A549 (cell line): ENCODE data around the gene COQ8B.

Experiments used
- CBX2 ChIP-seq: fragments of 200-600 bp; sonication (generic); IDR thresholded peaks from 2 replicates; pipeline ENCODE4 v1.6.1; 2016; ENCODE audit warnings: low read depth, mild to moderate bottlenecking, borderline replicate concordance
- CTCF ChIP-seq: fragments of >200 bp; sonication (Bioruptor Twin); formaldehyde crosslinking; IDR thresholded peaks from 3 replicates; pipeline ENCODE4 v1.5.1; 2016
- HDAC2 ChIP-seq: fragments of 200-600 bp; sonication (generic); IDR thresholded peaks from 2 replicates; pipeline ENCODE4 v1.6.1; 2016
- NFE2L2 ChIP-seq: fragments of 150-350 bp; conservative IDR thresholded peaks from 2 replicates; pipeline ENCODE4 v1.6.1; 2014; ENCODE audit warnings: low read length
- NR3C1 ChIP-seq: fragments of >200 bp; sonication (Bioruptor Twin); formaldehyde crosslinking; IDR thresholded peaks from 3 replicates; pipeline ENCODE4 v1.6.1; 2017
- POLR2A ChIP-seq: IDR thresholded peaks from 2 replicates; pipeline ENCODE4 v1.6.1; 2012; ENCODE audit warnings: mild to moderate bottlenecking, low read length
- ZC3H11A ChIP-seq: fragments of 450-650 bp; IDR thresholded peaks from 2 replicates; pipeline ENCODE4 v1.6.1; 2014; ENCODE audit warnings: antibody characterized with exemption, mild to moderate bottlenecking
- TF ChIP-seq, protein P1 (sequence below): fragments of 200-600 bp; sonication (generic); IDR thresholded peaks from 2 replicates; pipeline ENCODE4 v1.6.1; 2016; ENCODE audit warnings: antibody characterized with exemption, mild to moderate bottlenecking, moderate library complexity

GRCh38 chr19:40739030-40739839, 22.5 kb upstream of the COQ8B start:
- no peak for TF ChIP-seq CBX2
- no peak for TF ChIP-seq CTCF
- TF ChIP-seq POLR2A, result no peak
- TF ChIP-seq, protein P1, sequence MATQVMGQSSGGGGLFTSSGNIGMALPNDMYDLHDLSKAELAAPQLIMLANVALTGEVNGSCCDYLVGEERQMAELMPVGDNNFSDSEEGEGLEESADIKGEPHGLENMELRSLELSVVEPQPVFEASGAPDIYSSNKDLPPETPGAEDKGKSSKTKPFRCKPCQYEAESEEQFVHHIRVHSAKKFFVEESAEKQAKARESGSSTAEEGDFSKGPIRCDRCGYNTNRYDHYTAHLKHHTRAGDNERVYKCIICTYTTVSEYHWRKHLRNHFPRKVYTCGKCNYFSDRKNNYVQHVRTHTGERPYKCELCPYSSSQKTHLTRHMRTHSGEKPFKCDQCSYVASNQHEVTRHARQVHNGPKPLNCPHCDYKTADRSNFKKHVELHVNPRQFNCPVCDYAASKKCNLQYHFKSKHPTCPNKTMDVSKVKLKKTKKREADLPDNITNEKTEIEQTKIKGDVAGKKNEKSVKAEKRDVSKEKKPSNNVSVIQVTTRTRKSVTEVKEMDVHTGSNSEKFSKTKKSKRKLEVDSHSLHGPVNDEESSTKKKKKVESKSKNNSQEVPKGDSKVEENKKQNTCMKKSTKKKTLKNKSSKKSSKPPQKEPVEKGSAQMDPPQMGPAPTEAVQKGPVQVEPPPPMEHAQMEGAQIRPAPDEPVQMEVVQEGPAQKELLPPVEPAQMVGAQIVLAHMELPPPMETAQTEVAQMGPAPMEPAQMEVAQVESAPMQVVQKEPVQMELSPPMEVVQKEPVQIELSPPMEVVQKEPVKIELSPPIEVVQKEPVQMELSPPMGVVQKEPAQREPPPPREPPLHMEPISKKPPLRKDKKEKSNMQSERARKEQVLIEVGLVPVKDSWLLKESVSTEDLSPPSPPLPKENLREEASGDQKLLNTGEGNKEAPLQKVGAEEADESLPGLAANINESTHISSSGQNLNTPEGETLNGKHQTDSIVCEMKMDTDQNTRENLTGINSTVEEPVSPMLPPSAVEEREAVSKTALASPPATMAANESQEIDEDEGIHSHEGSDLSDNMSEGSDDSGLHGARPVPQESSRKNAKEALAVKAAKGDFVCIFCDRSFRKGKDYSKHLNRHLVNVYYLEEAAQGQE, result no peak
- TF ChIP-seq NFE2L2, result no peak
- no peak for TF ChIP-seq NR3C1
- TF ChIP-seq HDAC2, result no peak
- no peak for TF ChIP-seq ZC3H11A
